SHP77 treated with DMSO at 0.1 percent for 48 hours (cell line): ENCODE measurements around the gene SH3BP5.

ENCODE experiments used
- DNase-seq: peaks from one replicate; lab custom pipeline; 2025; lab: John Stamatoyannopoulos, UW

SH3BP5 gene

DNA sequence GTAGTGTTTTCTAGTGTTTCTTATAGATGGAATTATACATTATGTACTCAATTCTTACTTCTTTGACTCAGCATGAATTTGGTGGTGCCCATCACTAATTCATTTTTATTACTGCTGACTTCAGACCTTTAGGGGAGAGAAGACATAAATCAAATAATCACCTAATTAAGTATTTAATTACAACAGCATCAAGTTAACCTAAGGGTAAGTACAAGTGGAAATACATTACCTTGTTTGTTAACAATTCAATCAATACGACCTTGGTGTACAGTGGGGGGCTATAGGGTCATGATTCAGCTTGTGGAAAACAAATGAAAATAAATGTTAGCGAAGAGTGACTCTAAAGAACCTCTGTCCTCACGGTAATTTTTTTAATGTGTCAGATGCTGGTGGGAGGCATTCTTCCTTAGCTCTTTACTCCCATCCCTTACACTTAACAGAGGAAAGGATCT is 126.9 kb downstream of the SH3BP5 start:
- no peak for DNase-seq
